Activated CD8-positive, alpha-beta memory T cell treated with anti-CD3 and anti-CD28 coated beads for 24 hours (primary cell): ENCODE measurements around the gene DGLUCY.
A peak's percentile ranks its signal among the peaks of the same experiment; 100 is the strongest.
"Not testable (repeated sequence)": the region's sequence is repeated elsewhere in the genome, so short reads cannot be mapped to it uniquely, and the experiment has no call there.

ENCODE experiments used
- DNase-seq: peaks from one replicate; pipeline ENCODE4 v3.0.0-alpha.2; 2020

The DGLUCY gene

DNA sequence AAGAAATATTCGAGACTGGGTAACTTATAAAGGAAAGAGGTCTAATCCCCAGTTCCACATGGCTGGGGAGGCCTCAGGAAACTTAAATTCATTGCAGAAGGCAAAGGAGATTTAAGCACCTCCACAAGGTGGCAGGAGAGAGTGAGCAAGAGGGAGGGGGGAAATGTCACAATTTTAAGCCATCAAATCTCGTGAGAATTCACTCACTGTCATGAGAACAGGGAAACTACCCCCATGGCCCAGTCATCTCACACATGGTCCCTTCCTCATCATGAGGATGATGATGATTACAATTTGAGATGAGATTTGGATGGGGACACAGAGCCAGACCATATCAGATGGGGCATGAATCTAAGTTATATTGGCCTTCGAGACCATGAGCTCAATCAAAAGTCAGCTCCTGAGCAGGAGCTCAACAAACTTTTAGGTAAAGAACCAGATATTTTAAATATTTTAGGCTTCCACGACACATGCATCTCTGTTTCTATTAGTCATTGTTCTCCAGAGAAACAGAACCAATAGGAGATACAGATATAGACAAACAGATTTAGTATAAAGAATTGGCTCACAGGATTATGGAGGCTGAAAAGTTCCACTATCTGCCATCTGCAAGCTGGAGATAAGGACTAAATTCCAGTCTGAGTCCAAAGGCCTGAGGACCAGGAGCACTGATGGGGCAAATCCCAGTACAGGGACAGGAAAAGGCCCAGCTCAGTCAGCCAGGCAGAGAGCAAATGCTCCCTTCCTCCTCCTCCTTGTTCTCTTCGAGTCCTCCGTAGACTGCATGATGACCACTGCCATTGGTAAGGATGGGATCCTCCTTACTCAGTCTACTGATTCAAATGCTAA is 24.9 kb downstream of the DGLUCY start:
- peak; percentile 68 for DNase-seq

DNA sequence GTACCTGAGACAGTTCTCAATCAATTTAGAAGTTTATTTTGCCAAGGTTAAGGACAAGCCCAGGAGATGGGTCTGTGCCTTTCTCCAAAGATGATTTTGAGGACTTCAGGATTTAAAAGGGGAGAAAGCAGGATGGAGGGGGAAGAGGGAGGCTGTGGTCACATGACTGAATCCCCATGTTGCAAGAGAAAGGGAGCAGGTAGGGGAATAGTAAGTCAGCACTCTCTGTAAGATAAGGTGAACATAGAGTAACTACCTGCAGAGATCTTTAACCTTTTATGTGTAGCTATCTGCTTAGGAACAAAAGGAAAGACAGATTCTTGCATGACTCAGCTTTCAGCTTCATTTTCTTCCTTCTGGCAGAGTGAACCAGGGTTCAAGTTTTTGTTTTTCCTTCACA is 25.9 kb downstream of the DGLUCY start:
- DNase-seq: no peak

DNA sequence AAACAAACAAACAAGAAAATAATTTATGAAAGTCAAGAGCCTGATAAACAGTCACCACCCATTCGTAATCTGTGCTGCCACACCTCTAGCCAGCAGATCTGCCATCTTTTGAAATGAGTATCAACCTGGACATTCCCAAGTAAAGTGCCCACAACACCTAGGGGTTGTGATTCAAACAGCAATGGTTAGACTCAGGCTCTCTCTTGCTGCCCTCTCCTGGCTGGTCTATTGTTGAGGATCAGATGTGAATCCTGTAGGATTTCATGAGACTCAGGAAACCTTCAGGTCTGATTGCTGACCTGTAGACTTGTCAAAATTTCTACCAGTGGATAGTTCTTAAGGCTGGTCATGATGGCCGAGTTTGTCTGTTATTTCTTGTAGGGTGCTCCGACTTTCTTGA is 26.8 kb downstream of the DGLUCY start:
- DNase-seq: no peak

- DNase-seq: no peak
These were observed 28.4 kb downstream of the DGLUCY start for GRCh38 chr14:91142214-91142668.

DNA sequence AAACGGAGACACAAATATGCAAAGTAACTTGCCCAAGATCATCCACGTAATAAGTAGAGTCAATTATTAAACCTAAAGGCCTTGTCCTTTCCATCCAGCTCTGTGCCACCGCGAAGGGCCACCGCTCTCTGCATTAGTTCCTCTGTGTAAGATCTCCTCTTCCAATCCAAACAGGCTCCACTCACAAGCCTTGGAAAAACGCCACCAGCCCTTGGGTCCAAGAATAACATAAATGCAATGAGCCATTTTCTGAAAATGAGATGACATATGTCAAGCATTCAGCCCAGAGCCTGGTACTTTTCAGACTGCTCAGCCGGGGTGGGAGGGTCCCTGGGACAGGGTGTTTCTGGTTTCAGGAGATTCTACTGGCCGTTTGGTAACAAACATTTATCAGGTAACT is 30.0 kb downstream of the DGLUCY start:
- no peak for DNase-seq

- no peak for DNase-seq
These were observed 30.7 kb downstream of the DGLUCY start for GRCh38 chr14:91144425-91145145.

- DNase-seq: no peak
These were observed 31.7 kb downstream of the DGLUCY start for GRCh38 chr14:91145391-91146160.

GRCh38 chr14:91146661-91147060 is 32.8 kb downstream of the DGLUCY start:
- no peak for DNase-seq

GRCh38 chr14:91149462-91149861 is 35.6 kb downstream of the DGLUCY start:
- DNase-seq: no peak

DNA sequence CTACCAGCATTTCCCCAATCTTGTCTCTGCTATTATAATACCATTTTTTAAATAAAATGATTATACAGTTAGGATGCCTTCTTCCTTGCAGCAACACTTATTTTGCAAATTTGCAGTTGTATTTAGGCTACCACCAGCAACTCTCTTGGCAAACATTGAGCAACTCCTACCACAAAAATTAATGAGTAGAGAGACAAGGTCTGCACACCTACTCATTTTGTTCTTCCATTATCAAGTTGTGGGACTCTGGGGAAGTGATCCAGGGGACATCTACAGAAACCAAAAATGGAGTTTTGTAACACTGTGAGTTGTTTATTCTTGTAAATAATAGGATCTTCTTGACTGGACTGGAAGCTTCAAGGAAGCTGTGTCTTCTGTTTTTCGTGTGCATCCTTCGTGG is 38.6 kb downstream of the DGLUCY start:
- no peak for DNase-seq

DNA sequence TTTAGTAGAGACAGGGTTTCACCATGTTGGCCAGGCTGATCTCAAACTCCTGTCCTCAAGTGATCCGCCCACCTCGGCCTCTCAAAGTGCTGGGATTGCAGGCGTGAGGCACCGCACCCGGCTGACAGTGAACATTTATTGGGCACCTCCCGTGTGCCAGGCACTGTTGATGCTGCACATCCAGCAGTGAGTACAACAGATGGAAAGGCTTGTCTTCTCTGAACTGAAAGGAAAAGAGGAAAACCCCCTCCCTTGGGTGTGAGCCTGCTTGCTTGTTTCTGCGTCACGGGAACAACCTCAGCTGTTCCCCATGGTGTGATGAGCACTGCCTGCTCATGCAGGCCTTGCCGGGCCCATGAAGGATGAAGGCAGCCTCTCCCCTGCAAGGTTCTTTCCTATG is 39.5 kb downstream of the DGLUCY start:
- DNase-seq: no peak

DNA sequence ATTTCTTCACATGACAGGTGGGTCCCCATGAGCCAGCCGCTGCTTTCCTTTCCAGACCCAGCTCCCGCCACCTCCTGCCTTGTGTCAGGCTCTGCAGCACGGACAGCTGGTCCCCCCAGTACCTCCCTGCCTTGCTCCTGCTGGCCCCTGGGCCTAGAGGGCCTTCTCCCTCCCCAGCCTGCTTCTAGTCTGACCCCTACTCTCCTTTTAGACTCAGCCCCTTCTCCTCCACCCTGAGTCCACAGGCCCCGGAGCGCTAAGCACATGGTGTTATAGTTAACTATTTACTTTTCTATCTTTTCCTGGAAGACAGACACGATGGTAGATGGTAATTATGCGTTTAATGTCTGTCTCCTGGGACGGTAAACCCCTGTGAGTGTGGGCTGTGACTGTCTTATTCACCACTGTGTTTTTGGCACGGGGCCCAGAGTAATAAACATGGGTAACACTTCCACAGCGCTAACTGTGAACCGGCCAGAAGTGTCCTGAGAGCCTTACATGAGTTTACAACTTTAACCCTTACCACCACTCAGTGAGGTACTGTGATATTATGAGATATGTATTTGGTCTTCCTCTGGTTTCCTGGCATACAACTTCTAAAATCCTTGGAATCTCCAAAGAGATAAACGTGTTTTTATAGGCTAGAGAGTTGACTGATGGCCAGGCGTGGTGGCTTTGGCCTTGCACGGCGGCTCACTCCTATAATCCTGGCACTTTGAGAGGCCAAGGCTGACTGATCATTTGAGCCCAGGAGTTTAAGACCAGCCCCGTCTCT is 41.2 kb downstream of the DGLUCY start:
- DNase-seq: no peak

DNA sequence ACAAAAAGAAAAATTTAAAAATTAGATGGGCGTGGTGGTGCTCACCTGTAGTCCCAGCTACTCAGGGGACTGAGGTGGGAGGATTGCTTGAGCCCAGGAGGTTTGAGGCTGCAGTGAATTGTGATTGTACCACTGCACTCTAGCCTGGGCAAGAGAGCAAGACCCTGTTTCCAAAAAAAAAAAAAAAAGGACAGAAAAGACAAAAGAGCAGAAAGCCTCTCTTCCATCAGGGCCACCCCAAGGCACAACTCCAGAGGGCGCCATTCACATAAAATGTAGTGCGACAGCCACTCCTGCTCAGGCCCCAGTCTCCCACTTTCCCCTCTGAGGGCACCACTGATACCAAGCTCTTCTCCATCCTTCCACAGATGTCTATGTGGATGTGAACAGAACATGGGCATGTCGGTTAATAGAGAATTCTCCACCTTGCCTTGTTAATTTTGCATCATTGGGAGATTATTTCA is 41.8 kb downstream of the DGLUCY start:
- no peak for DNase-seq

- DNase-seq: not testable (repeated sequence)
These were observed 42.3 kb downstream of the DGLUCY start for GRCh38 chr14:91156142-91156666.

GRCh38 chr14:91156877-91157276 is 43.0 kb downstream of the DGLUCY start:
- DNase-seq: not testable (repeated sequence)

DNA sequence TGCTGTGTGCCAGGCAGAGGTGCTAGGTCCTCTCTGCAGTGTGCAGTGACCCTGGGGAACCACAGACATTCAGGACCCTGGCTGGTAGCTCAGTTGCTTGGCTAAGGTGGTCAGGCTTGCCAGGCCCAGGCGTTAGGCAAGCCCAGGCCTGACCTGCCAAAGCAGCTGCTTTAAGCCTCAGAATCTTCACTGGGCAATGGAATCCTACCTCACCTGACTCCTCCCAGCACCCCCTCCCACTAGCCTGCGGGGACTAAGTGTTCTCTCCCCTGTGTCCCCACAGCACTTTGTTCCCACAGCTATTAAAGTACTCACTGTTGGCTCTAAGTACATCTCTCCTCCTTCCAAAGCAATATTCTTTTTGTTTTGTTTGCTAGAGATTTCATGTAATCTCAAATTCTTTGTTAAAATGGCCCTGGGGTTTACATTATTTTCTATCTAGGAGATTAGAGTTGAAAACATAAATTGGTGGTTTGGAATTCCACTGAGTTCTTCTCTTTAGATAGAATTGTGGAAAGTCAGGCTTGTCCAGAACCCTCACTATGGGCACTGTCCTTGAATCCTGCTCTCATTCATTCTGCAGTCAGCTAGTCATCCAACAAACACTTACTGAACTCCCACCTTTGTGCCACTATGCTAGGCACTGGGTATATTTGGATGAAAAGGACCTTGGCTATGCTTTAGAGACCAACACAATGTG is 44.4 kb downstream of the DGLUCY start:
- no peak for DNase-seq

- DNase-seq: no peak
These were observed 45.3 kb downstream of the DGLUCY start for GRCh38 chr14:91159182-91159581.

DNA sequence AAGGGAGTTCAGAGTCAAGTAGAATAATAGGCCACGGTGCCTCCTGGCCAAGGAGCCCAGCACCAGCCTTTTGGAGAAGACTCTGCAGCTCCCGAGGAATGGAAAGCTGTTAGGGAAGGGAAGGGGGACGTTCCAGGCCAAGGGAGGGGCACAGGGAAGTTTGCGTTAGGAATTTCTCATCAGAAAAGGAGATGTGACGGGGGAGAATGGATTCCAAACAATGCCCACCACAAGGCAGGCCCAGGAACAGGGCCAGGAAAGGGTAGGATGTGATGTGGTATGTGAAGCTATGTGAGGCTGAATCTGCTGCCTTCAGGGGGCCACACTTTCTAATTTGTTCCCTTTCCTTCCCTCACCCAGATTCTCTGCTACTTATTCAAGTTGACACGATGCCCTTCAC is 46.0 kb downstream of the DGLUCY start:
- no peak for DNase-seq

- no peak for DNase-seq
These were observed 49.4 kb downstream of the DGLUCY start for GRCh38 chr14:91163316-91163715.

DNA sequence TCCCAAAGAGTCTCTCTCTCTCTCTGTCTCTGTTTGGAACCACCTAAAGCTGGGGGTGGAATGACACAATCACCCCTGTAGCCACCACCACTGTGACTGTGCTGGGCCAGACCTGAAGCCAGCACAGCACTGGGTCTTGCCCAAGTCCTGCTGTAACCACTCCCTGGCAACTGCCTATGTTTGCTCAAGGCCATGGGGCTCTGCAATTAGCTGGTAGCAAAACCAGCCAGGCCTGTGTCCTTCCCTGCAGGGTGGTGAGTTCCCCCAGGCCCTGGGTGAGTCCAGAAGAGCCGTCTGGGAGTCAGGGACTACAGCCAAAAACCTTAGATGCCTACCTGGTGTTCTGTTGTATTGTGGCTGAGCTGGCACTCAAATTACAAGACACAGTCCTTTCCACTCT is 50.8 kb downstream of the DGLUCY start:
- DNase-seq: no peak

DNA sequence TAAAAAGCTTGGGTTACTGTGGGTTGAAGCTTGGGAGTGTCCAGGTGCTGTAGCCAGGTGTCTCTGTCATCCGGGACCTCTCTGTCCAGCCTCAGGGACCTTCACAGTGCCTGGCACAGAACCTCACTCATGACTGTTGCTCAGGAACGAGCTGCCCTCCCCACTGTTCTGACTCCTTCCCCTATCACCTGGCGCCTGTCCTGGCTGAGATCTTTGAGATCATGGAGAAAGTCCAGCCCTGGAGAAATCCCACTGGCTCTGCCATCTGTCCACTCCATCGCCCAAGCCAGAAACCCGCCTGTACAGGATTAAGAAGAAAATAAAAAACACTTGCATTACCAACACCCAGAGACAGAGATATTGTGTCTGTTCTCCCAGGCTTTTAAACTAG is 53.5 kb downstream of the DGLUCY start:
- DNase-seq: no peak

DNA sequence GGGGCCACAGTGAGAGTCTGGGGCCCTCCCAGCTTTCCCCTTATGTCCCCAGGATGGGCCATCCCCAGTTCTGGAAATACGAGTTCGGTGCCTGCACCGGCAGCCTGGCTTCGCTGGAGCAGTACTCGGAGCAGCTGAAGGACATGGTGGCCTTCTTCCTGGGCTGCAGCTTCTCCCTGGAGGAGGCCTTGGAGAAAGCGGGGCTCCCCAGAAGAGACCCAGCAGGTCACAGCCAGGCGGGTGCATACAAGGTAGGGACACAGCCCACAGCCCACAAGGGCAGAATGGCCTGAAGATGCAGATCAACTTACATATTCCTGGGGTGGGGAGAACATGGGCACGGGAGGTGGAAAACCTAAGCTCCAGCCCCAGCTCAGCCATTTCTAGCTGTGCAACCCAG is 56.1 kb downstream of the DGLUCY start:
- DNase-seq: no peak
